ENCODE results near the gene ADCY5.

ADCY5 gene

GRCh38 chr3:123485551-123485950 lies 36.7 kb upstream of the ADCY5 start:
- Histone ChIP-seq H4K20me1 (ENCODE audit: insufficient read depth, low read length) (no peaks in the 10 kb centered on the region), H3K79me2 (ENCODE audit: insufficient read depth, low read length) (no peaks in the 10 kb centered on the region), H3K4me2 (ENCODE audit: low read length) (no peak overlapping the region), H3K4me1 (ENCODE audit: insufficient read depth, low read length, severe bottlenecking) (no peaks in the 10 kb centered on the region), H3F3A (ENCODE audit: insufficient read depth, low read length) (no peaks in the 10 kb centered on the region), H3K9me2 (ENCODE audit: low read depth, low read length) (no peaks in the 10 kb centered on the region), H3K9ac (ENCODE audit: low read length) (no peak overlapping the region), H2AFZ (ENCODE audit: low read length) (no peak overlapping the region), H3K27me3 (ENCODE audit: insufficient read depth, low read length) (no peaks in the 10 kb centered on the region), H3K9me3 (ENCODE audit: low read length) (no peaks in the 10 kb centered on the region), H3K4me3 (ENCODE audit: low read depth, low read length, poor library complexity, severe bottlenecking) (no peak overlapping the region), H3K36me3 (ENCODE audit: insufficient read depth, low read length) (no peaks in the 10 kb centered on the region), H3K27ac (ENCODE audit: low read depth, low read length, poor library complexity, severe bottlenecking) (no peak overlapping the region)
- TF ChIP-seq CTCF (IDR thresholded peaks at IDR 0.05; ENCODE audit: low read length) = no peak
- no peak for TF ChIP-seq EZH2 (IDR thresholded peaks at IDR 0.05; ENCODE audit: borderline replicate concordance, low read length)

- TF ChIP-seq EZH2 (IDR thresholded peaks at IDR 0.05; ENCODE audit: borderline replicate concordance, low read length) (no peak), CTCF (IDR thresholded peaks at IDR 0.05; ENCODE audit: low read length) (no peak)
Measured at GRCh38 chr3:123483146-123483545, 34.3 kb upstream of the ADCY5 start.

GRCh38 chr3:123481722-123482457 lies 33.0 kb upstream of the ADCY5 start:
- TF ChIP-seq CTCF (IDR thresholded peaks at IDR 0.05; ENCODE audit: low read length) (no peak), EZH2 (IDR thresholded peaks at IDR 0.05; ENCODE audit: borderline replicate concordance, low read length) (no peak)
- no peaks in the 10 kb centered on the region for H4K20me1 ChIP-seq (ENCODE audit: insufficient read depth, low read length)
- no peak overlapping the region for H3K4me3 ChIP-seq (ENCODE audit: low read depth, low read length, poor library complexity, severe bottlenecking)
- no peak overlapping the region for H2AFZ ChIP-seq (ENCODE audit: low read length)
- no peak overlapping the region for H3K4me2 ChIP-seq (ENCODE audit: low read length)
- H3K9me2 ChIP-seq (ENCODE audit: low read depth, low read length) = no peaks in the 10 kb centered on the region
- no peaks in the 10 kb centered on the region for H3K9me3 ChIP-seq (ENCODE audit: low read length)
- H3K9ac ChIP-seq (ENCODE audit: low read length) = no peak overlapping the region
- H3K4me1 ChIP-seq (ENCODE audit: insufficient read depth, low read length, severe bottlenecking) = no peaks in the 10 kb centered on the region
- H3F3A ChIP-seq (ENCODE audit: insufficient read depth, low read length) = no peaks in the 10 kb centered on the region
- H3K79me2 ChIP-seq (ENCODE audit: insufficient read depth, low read length) = no peaks in the 10 kb centered on the region
- H3K27ac ChIP-seq (ENCODE audit: low read depth, low read length, poor library complexity, severe bottlenecking) = no peak overlapping the region
- no peaks in the 10 kb centered on the region for H3K36me3 ChIP-seq (ENCODE audit: insufficient read depth, low read length)
- no peaks in the 10 kb centered on the region for H3K27me3 ChIP-seq (ENCODE audit: insufficient read depth, low read length)

More at GRCh38 chr3:123483146-123483545, 34.3 kb upstream of the ADCY5 start:
- Histone ChIP-seq H3K9me2 (ENCODE audit: low read depth, low read length) (no peaks in the 10 kb centered on the region), H3K79me2 (ENCODE audit: insufficient read depth, low read length) (no peaks in the 10 kb centered on the region), H3K9ac (ENCODE audit: low read length) (no peak overlapping the region), H3K27ac (ENCODE audit: low read depth, low read length, poor library complexity, severe bottlenecking) (no peak overlapping the region), H3K27me3 (ENCODE audit: insufficient read depth, low read length) (no peaks in the 10 kb centered on the region), H3K36me3 (ENCODE audit: insufficient read depth, low read length) (no peaks in the 10 kb centered on the region), H3K4me3 (ENCODE audit: low read depth, low read length, poor library complexity, severe bottlenecking) (no peak overlapping the region), H3F3A (ENCODE audit: insufficient read depth, low read length) (no peaks in the 10 kb centered on the region), H3K4me2 (ENCODE audit: low read length) (no peak overlapping the region), H3K4me1 (ENCODE audit: insufficient read depth, low read length, severe bottlenecking) (no peaks in the 10 kb centered on the region), H4K20me1 (ENCODE audit: insufficient read depth, low read length) (no peaks in the 10 kb centered on the region), H3K9me3 (ENCODE audit: low read length) (no peaks in the 10 kb centered on the region), H2AFZ (ENCODE audit: low read length) (no peak overlapping the region)

Measured in OCI-LY1 (cell line).